ENCODE measurements around the gene EFEMP1.

DNA sequence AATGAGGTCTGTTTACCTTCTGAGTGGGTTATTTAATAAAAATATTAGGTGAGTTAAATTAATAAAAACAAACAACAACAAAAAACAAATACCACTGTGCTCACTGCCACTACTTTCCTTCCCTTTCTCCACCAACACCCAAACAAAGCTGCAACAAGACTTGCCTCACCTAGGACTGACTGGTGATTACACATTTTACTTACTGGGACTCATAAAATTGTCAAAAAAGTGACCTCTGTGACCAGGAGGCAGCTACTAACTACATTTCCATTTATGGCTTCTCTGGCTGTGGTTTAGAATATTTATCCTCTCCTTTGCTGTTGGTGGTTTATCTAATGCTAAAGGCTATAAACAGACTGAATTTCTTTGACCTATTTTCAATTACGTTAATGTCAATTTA lies 39.8 kb downstream of the EFEMP1 start:
- TF ChIP-seq POLR2A (IDR thresholded peaks at IDR 0.05; ENCODE audit: low read depth, low read length) (no peak), POLR2AphosphoS5 (IDR thresholded peaks at IDR 0.05; ENCODE audit: low read depth, low read length) (no peak)

All from GM12892 (cell line).